Measurements from ENCODE around the gene ANTXR1. TPM values are rescaled to one million over a fixed set of nuclear protein-coding genes. Genes with fewer than 3 reads are reported as not detected.

Gene ANTXR1
- total RNA-seq, 1 experiment from 2014 or later: 0.27 TPM

GRCh38 chr2:69003731-69004130, 9.2 kb upstream of the ANTXR1 start:
- CTCF ChIA-PET: no interaction called here

DNA sequence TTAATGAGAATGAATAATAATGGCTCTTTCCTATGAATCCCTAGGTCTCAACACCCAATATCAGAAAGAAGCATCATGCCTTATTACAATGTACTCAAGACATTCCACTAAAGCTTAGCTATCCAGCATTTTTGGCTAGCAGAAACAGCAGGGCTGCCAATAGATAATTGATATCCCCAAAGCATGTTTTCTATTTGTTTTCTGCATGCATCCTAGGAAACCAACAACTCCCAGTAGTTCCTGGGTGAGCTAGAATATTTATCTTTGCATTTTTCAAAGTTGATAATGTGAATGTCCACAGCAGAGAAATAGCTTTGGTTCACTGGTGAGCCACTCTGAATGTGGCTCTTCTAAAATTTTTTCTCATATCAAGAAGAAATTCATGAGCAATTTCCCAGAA, 5.8 kb upstream of the ANTXR1 start:
- BruUV-seq (replicated peaks): no TSS peak
- H3K4me1 ChIP-seq: no peaks in the 10 kb centered on the region
- TF ChIP-seq, protein P1, sequence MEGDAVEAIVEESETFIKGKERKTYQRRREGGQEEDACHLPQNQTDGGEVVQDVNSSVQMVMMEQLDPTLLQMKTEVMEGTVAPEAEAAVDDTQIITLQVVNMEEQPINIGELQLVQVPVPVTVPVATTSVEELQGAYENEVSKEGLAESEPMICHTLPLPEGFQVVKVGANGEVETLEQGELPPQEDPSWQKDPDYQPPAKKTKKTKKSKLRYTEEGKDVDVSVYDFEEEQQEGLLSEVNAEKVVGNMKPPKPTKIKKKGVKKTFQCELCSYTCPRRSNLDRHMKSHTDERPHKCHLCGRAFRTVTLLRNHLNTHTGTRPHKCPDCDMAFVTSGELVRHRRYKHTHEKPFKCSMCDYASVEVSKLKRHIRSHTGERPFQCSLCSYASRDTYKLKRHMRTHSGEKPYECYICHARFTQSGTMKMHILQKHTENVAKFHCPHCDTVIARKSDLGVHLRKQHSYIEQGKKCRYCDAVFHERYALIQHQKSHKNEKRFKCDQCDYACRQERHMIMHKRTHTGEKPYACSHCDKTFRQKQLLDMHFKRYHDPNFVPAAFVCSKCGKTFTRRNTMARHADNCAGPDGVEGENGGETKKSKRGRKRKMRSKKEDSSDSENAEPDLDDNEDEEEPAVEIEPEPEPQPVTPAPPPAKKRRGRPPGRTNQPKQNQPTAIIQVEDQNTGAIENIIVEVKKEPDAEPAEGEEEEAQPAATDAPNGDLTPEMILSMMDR (IDR thresholded peaks at IDR 0.05; ENCODE audit: insufficient read depth in 1 of 2, low read depth in 1 of 2, low read length in 1 of 2, severe bottlenecking in 1 of 2, unreplicated experiment in 1 of 2): no peak
- Mint-ChIP-seq H3K36me3 (ENCODE audit: insufficient read depth, unreplicated experiment) (no peaks in the 10 kb centered on the region), H3K9me3 (ENCODE audit: unreplicated experiment) (peaks cover 14% of the 10 kb centered on the region), H3K4me1 (ENCODE audit: low read depth, unreplicated experiment) (no peaks in the 10 kb centered on the region), H3K4me3 (ENCODE audit: unreplicated experiment) (no peak overlapping the region), H3K27me3 (ENCODE audit: insufficient read depth, unreplicated experiment) (peaks cover 24% of the 10 kb centered on the region), H3K27ac (ENCODE audit: unreplicated experiment) (no peak overlapping the region)
- H3K4me3 ChIP-seq (ENCODE audit: low read depth, low read length): no peak overlapping the region
- peaks cover 2% of the 10 kb centered on the region for H3K9me3 ChIP-seq
- POLR2A ChIA-PET: no interaction called here
- H3K36me3 ChIP-seq (ENCODE audit: control insufficient read depth, insufficient read depth, low read length): no peaks in the 10 kb centered on the region
- no peak for DNase-seq
- CTCF ChIA-PET: no interaction called here
- intact Hi-C loops (cut with micrococcal nuclease; ENCODE audit: unreplicated experiment): no loop called here
- H3K27me3 ChIP-seq (replicated peaks; ENCODE audit: control insufficient read depth, insufficient read depth, low read length): 0 out of 2 replicates have a peak, but pooled peaks cover 2% of the 10 kb centered on the region

More at GRCh38 chr2:69003731-69004130, 9.2 kb upstream of the ANTXR1 start:
- peaks cover 15% of the 10 kb centered on the region for H3K9me3 ChIP-seq
- H3K4me3 ChIP-seq (ENCODE audit: low read depth, low read length): no peak overlapping the region
- Mint-ChIP-seq H3K4me3 (ENCODE audit: unreplicated experiment) (no peak overlapping the region), H3K4me1 (ENCODE audit: low read depth, unreplicated experiment) (no peaks in the 10 kb centered on the region), H3K36me3 (ENCODE audit: insufficient read depth, unreplicated experiment) (no peaks in the 10 kb centered on the region), H3K27ac (ENCODE audit: unreplicated experiment) (no peak overlapping the region), H3K9me3 (ENCODE audit: unreplicated experiment) (peaks cover 24% of the 10 kb centered on the region), H3K27me3 (ENCODE audit: insufficient read depth, unreplicated experiment) (peaks cover 11% of the 10 kb centered on the region)
- DNase-seq: no peak
- TF ChIP-seq, protein P1 (IDR thresholded peaks at IDR 0.05; ENCODE audit: insufficient read depth in 1 of 2, low read depth in 1 of 2, low read length in 1 of 2, severe bottlenecking in 1 of 2, unreplicated experiment in 1 of 2): no peak
- POLR2A ChIA-PET: no interaction called here
- no TSS peak for BruUV-seq (replicated peaks)
- no peaks in the 10 kb centered on the region for H3K4me1 ChIP-seq
- H3K36me3 ChIP-seq (ENCODE audit: control insufficient read depth, insufficient read depth, low read length): no peaks in the 10 kb centered on the region
- no peaks in the 10 kb centered on the region for H3K27me3 ChIP-seq (replicated peaks; ENCODE audit: control insufficient read depth, insufficient read depth, low read length)
- intact Hi-C loops (cut with micrococcal nuclease; ENCODE audit: unreplicated experiment): no loop called here

- Mint-ChIP-seq H3K27ac (ENCODE audit: unreplicated experiment) (no peak overlapping the region), H3K36me3 (ENCODE audit: insufficient read depth, unreplicated experiment) (no peaks in the 10 kb centered on the region), H3K27me3 (ENCODE audit: insufficient read depth, unreplicated experiment) (peaks cover 27% of the 10 kb centered on the region), H3K4me1 (ENCODE audit: low read depth, unreplicated experiment) (peaks cover 3% of the 10 kb centered on the region), H3K9me3 (ENCODE audit: unreplicated experiment) (peaks cover 11% of the 10 kb centered on the region), H3K4me3 (ENCODE audit: unreplicated experiment) (no peak overlapping the region)
- Histone ChIP-seq H3K9me3 (no peaks in the 10 kb centered on the region), H3K36me3 (ENCODE audit: control insufficient read depth, insufficient read depth, low read length) (no peaks in the 10 kb centered on the region), H3K27me3 (replicated peaks; ENCODE audit: control insufficient read depth, insufficient read depth, low read length) (0 out of 2 replicates have a peak, but pooled peaks cover 2% of the 10 kb centered on the region), H3K4me1 (no peaks in the 10 kb centered on the region), H3K4me3 (ENCODE audit: low read depth, low read length) (no peak overlapping the region)
- no TSS peak for BruUV-seq (replicated peaks)
- DNase-seq: no peak
- ChIA-PET POLR2A (no interaction called here), CTCF (no interaction called here)
- intact Hi-C loops (cut with micrococcal nuclease; ENCODE audit: unreplicated experiment): no loop called here
- TF ChIP-seq, protein P1 (IDR thresholded peaks at IDR 0.05; ENCODE audit: insufficient read depth in 1 of 2, low read depth in 1 of 2, low read length in 1 of 2, severe bottlenecking in 1 of 2, unreplicated experiment in 1 of 2): no peak
Measured at GRCh38 chr2:69007603-69008002, 5.4 kb upstream of the ANTXR1 start.

Data from Caco-2 (cell line).